HCT116 (cell line): ENCODE measurements around the gene TNS3. TPM values are rescaled to one million over a fixed set of nuclear protein-coding genes. Genes with fewer than 3 reads are reported as not detected.

Experiments
- ATAC-seq: fragments of 200-7000 bp; cut with Tn5 transposase; 2 replicates; pipeline ENCODE4 v1.9.1; 2020; ENCODE audit warnings: mild to moderate bottlenecking, moderate library complexity
- BruUV-seq: library from RNA; stranded (reverse); fragments of 400-500 nt; replicated peaks from 2 replicates; lab custom pipeline; 2021; lab: Mats Ljungman, UMichigan
- CTCF ChIA-PET: fragments of 300-600 bp; sonication (Branson Sonifier 250); formaldehyde crosslinking; loops from one replicate; lab custom pipeline; 2021; ENCODE audit warnings: antibody characterized with exemption; lab: Charles Lee
- POLR2A ChIA-PET: fragments of 300-600, 350-600 bp; sonication (Branson Sonifier 250); formaldehyde crosslinking; loops from one replicate; lab custom pipeline; 2021; ENCODE audit warnings: antibody characterized with exemption; lab: Charles Lee
- RAD21 ChIA-PET, 2 experiments: fragments of 300-600 bp; sonication (Branson Sonifier 250); formaldehyde crosslinking; loops; one replicate each; lab custom pipeline; 2023; ENCODE audit warnings: low total read pairs in 2 of 2; ENCODE audit not compliant: uncharacterized antibody in 2 of 2, unreplicated experiment in 2 of 2, low non-redundant PET in 1 of 2; lab: Charles Lee
- DNase-seq: peaks from one replicate; pipeline ENCODE4 v3.0.0-alpha.2; 2010; ENCODE audit warnings: low read depth, low spot score
- H2AFZ ChIP-seq: fragments of 200-600 bp; shearing (Covaris generic), sonication (generic); 2 replicates; pipeline ENCODE4 v1.6.1; 2017; ENCODE audit warnings: low read depth, mixed run types, mixed read lengths, antibody characterized with exemption, low read length; ENCODE audit not compliant: poor library complexity, severe bottlenecking
- H3K27ac ChIP-seq: 2 replicates; pipeline ENCODE4 v1.5.1; 2012; ENCODE audit warnings: low read depth, low read length
- H3K27me3 ChIP-seq: fragments of 200-600 bp; sonication (generic); 2 replicates; pipeline ENCODE4 v1.6.1; 2016; ENCODE audit warnings: mixed run types, low read length, mixed read lengths; ENCODE audit not compliant: insufficient read depth
- H3K36me3 ChIP-seq, 2 experiments: fragments of 200-500 bp in 1 of 2; fragments of 200-600 bp in 1 of 2; sonication (Bioruptor generic) in 1 of 2; sonication (generic) in 1 of 2; 2 replicates each; pipeline versions ENCODE4 v1.5.1 to v1.6.1; 2014 to 2016; ENCODE audit warnings: low read length in 2 of 2, inconsistent platforms in 1 of 2, mixed read lengths in 1 of 2, mixed run types in 1 of 2; ENCODE audit not compliant: insufficient read depth in 2 of 2, control insufficient read depth in 1 of 2
- H3K4me1 ChIP-seq, 2 experiments: fragments of 200-600 bp in 1 of 2; sonication (generic) in 1 of 2; 2 replicates each; pipeline versions ENCODE4 v1.5.1 to v1.6.1; 2012 to 2017; ENCODE audit warnings: low read length in 2 of 2, inconsistent platforms in 1 of 2, mild to moderate bottlenecking in 1 of 2, mixed read lengths in 1 of 2, mixed run types in 1 of 2, moderate library complexity in 1 of 2; ENCODE audit not compliant: insufficient read depth in 2 of 2, control insufficient read depth in 1 of 2
- H3K4me2 ChIP-seq: fragments of 200-600 bp; sonication (generic); 2 replicates; pipeline ENCODE4 v1.6.1; 2017; ENCODE audit warnings: mixed run types, low read length, mixed read lengths
- H3K4me3 ChIP-seq, 2 experiments: fragments of 200-600 bp in 1 of 2; sonication (generic) in 1 of 2; replicated peaks in 1 of 2; 2 replicates each; pipeline ENCODE4 v1.5.1; 2011 to 2016; ENCODE audit warnings: low read length in 2 of 2, control low read depth in 1 of 2, low read depth in 1 of 2, mild to moderate bottlenecking in 1 of 2, mixed read lengths in 1 of 2, mixed run types in 1 of 2
- H3K79me2 ChIP-seq: fragments of 200-600 bp; sonication (generic); 2 replicates; pipeline ENCODE4 v1.6.1; 2017; ENCODE audit warnings: mild to moderate bottlenecking, mixed run types, low read length, moderate library complexity, mixed read lengths; ENCODE audit not compliant: insufficient read depth
- H3K9ac ChIP-seq: fragments of 200-600 bp; sonication (generic); 2 replicates; pipeline ENCODE4 v1.6.1; 2016; ENCODE audit warnings: low read length, mixed read lengths
- H3K9me2 ChIP-seq: fragments of 200-600 bp; sonication (generic), shearing (Covaris generic); 2 replicates; pipeline ENCODE4 v1.6.1; 2017; ENCODE audit warnings: mixed run types, mild to moderate bottlenecking, moderate library complexity; ENCODE audit not compliant: insufficient read depth
- H3K9me3 ChIP-seq, 2 experiments: fragments of 200-500 bp in 1 of 2; fragments of 200-600 bp in 1 of 2; sonication (Bioruptor generic) in 1 of 2; sonication (generic) in 1 of 2; 2 replicates each; pipeline ENCODE4 v1.6.1; 2014 to 2017; ENCODE audit warnings: low read length in 2 of 2, mixed read lengths in 2 of 2, inconsistent platforms in 1 of 2, low read depth in 1 of 2, mild to moderate bottlenecking in 1 of 2, mixed run types in 1 of 2, moderate library complexity in 1 of 2; ENCODE audit not compliant: control insufficient read depth in 1 of 2, insufficient read depth in 1 of 2
- H4K20me1 ChIP-seq: fragments of 200-600 bp; sonication (generic), shearing (Covaris generic); 2 replicates; pipeline ENCODE4 v1.6.1; 2017; ENCODE audit warnings: mixed run types, mild to moderate bottlenecking, moderate library complexity; ENCODE audit not compliant: insufficient read depth
- CBX3 ChIP-seq: IDR thresholded peaks from 2 replicates; pipeline ENCODE4 v1.6.1; 2012; ENCODE audit warnings: low read depth
- CEBPB ChIP-seq: IDR thresholded peaks from 2 replicates; pipeline ENCODE4 v1.6.1; 2012; ENCODE audit warnings: low read depth
- CTCF ChIP-seq, 3 experiments: fragments of 200-600 bp in 1 of 3; sonication (generic) in 1 of 3; IDR thresholded peaks in 2 of 3; conservative IDR thresholded peaks in 1 of 3; 2 replicates each; pipeline ENCODE4 v1.5.1; 2012 to 2017; ENCODE audit warnings: low read depth in 2 of 3, low read length in 2 of 3, antibody characterized with exemption in 1 of 3, borderline replicate concordance in 1 of 3, control low read depth in 1 of 3, mild to moderate bottlenecking in 1 of 3, mixed read lengths in 1 of 3, mixed run types in 1 of 3, moderate library complexity in 1 of 3; ENCODE audit not compliant: insufficient read depth in 1 of 3
- EGR1 ChIP-seq: IDR thresholded peaks from 2 replicates; pipeline ENCODE4 v1.6.1; 2012; ENCODE audit warnings: low read depth
- EZH2phosphoT487 ChIP-seq: fragments of 200-600 bp; IDR thresholded peaks from 2 replicates; pipeline ENCODE4 v1.6.1; 2018; ENCODE audit warnings: antibody characterized with exemption, borderline replicate concordance
- JUND ChIP-seq: IDR thresholded peaks from 2 replicates; pipeline ENCODE4 v1.6.1; 2012
- POLR2A ChIP-seq: IDR thresholded peaks from 2 replicates; pipeline ENCODE4 v1.7.0; 2011; ENCODE audit warnings: borderline replicate concordance; ENCODE audit not compliant: insufficient read depth, insufficient read length; ENCODE audit errors: extremely low read depth
- POLR2AphosphoS5 ChIP-seq: IDR thresholded peaks from 2 replicates; pipeline ENCODE4 v1.6.1; 2011; ENCODE audit warnings: mild to moderate bottlenecking, low read depth, low read length, moderate library complexity
- RAD21 ChIP-seq: IDR thresholded peaks from 2 replicates; pipeline ENCODE4 v1.6.1; 2012; ENCODE audit warnings: low read depth, mild to moderate bottlenecking
- REST ChIP-seq: IDR thresholded peaks from 2 replicates; pipeline ENCODE4 v1.6.1; 2012; ENCODE audit warnings: low read depth
- SIN3A ChIP-seq: IDR thresholded peaks from 2 replicates; pipeline ENCODE4 v1.6.1; 2012; ENCODE audit warnings: low read depth
- SP1 ChIP-seq: IDR thresholded peaks from 2 replicates; pipeline ENCODE4 v1.6.1; 2012; ENCODE audit warnings: low read depth
- SRF ChIP-seq: IDR thresholded peaks from 2 replicates; pipeline ENCODE4 v1.6.1; 2012; ENCODE audit warnings: low read depth
- TCF7L2 ChIP-seq: IDR thresholded peaks from 2 replicates; pipeline ENCODE4 v1.7.0; 2011; ENCODE audit warnings: borderline replicate concordance, inconsistent platforms; ENCODE audit not compliant: insufficient read depth, insufficient read length; ENCODE audit errors: extremely low read depth
- ZFX ChIP-seq: fragments of 450-650 bp; IDR thresholded peaks from 2 replicates; pipeline ENCODE4 v1.6.1; 2017
- ZNF274 ChIP-seq: fragments of 200-500 bp; sonication (Bioruptor generic); IDR thresholded peaks from 2 replicates; pipeline ENCODE4 v1.6.1; 2014; ENCODE audit warnings: mild to moderate bottlenecking, low read depth, low read length, inconsistent platforms
- intact Hi-C: fragments of 100-400 bp; cut with micrococcal nuclease; formaldehyde crosslinking; loops from 2 replicates; pipeline ENCODE4 v1.10.0; 2022
- total RNA-seq: library from RNA; stranded (reverse); gene quantifications from one replicate; pipeline ENCODE4 v1.2.1, GENCODE V29; 2021; ENCODE audit not compliant: unreplicated experiment
- TF ChIP-seq, protein P1 (sequence below): IDR thresholded peaks from 2 replicates; pipeline ENCODE4 v1.6.1; 2011; ENCODE audit warnings: mild to moderate bottlenecking, low read length, moderate library complexity; ENCODE audit not compliant: insufficient replicate concordance; ENCODE audit errors: extremely low read depth
- TF ChIP-seq, protein P2 (sequence below): IDR thresholded peaks from 2 replicates; pipeline ENCODE4 v1.6.1; 2012
- TF ChIP-seq, protein P3 (sequence below): IDR thresholded peaks from 2 replicates; pipeline ENCODE4 v1.6.1; 2012

The TNS3 gene
- total RNA-seq, 1 experiment from 2014 or later, result 9.1 TPM

DNA sequence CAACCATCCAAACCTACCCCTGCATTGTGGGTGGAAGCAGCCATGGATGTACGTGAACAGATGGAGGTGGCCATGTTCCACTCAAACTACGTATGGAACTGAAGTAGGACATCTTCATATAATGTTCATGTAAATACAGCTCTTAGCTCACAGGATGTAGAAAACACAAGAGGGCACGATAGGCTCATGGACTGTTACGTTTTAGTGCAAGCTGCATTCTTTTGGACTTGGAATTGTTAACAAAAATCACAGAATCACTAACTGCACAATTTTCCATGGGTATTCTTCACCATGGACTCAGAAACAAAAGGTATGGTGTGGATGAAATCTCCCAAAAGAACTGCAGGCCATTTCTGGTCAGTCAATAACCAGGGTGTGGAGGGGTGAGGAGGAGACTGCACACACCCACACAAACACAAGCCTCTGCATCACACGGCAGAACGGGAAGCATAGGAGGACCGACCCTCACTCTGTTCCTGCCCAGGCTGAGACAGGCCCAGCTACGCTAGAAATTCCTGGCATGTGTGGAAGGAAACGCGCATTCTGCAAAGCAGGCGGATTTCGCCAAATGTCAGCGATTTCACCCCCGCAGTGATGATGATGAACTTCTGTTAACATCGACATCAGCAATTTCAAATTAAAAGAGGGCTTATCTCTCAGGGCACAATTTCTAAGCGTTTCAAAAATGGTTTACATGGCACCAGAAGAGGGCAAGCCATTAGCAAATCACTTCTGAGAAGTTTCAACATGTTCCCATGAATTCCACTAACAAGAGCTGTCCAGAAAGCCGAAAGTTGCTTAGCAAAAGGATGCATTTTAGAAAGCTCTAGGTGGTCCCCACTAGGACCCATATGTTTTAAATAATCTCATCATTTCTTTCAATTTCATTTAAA, 149.0 kb downstream of the TNS3 start:
- intact Hi-C loops, result no loop called here
- no peak overlapping the region for H2AFZ ChIP-seq
- H3K79me2 ChIP-seq, result no peaks in the 10 kb centered on the region
- H3K4me1 ChIP-seq, result 0 out of 4 replicates have a peak, but pooled peaks cover 0 to 3% of the 10 kb centered on the region in 2 experiments
- no peak overlapping the region for H3K4me2 ChIP-seq
- CTCF ChIA-PET, result interaction anchor here (3.3 kb wide), 1 partner anchor 166 kb away, joined by 52 read pairs; no protein-coding TSS in a partner anchor
- no peak overlapping the region for H3K9ac ChIP-seq
- DNase-seq (no peak), ATAC-seq (no peak)
- H3K4me3 ChIP-seq, result no peak overlapping the region
- BruUV-seq, result no TSS peak
- no peaks in the 10 kb centered on the region for H3K27me3 ChIP-seq
- H3K27ac ChIP-seq, result no peak overlapping the region
- H3K9me3 ChIP-seq, result no peaks in the 10 kb centered on the region
- no peaks in the 10 kb centered on the region for H3K9me2 ChIP-seq
- RAD21 ChIA-PET, result no interaction called here
- no peaks in the 10 kb centered on the region for H3K36me3 ChIP-seq
- POLR2A ChIA-PET, result no interaction called here
- H4K20me1 ChIP-seq, result no peaks in the 10 kb centered on the region
- no peak for TF ChIP-seq SP1
- no peak for TF ChIP-seq REST
- no peak for TF ChIP-seq ZNF274
- no peak for TF ChIP-seq RAD21
- no peak for TF ChIP-seq SRF
- TF ChIP-seq POLR2A, result no peak
- TF ChIP-seq EGR1, result no peak
- TF ChIP-seq, protein P1, sequence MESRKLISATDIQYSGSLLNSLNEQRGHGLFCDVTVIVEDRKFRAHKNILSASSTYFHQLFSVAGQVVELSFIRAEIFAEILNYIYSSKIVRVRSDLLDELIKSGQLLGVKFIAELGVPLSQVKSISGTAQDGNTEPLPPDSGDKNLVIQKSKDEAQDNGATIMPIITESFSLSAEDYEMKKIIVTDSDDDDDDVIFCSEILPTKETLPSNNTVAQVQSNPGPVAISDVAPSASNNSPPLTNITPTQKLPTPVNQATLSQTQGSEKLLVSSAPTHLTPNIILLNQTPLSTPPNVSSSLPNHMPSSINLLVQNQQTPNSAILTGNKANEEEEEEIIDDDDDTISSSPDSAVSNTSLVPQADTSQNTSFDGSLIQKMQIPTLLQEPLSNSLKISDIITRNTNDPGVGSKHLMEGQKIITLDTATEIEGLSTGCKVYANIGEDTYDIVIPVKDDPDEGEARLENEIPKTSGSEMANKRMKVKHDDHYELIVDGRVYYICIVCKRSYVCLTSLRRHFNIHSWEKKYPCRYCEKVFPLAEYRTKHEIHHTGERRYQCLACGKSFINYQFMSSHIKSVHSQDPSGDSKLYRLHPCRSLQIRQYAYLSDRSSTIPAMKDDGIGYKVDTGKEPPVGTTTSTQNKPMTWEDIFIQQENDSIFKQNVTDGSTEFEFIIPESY, result no peak
- no peak for TF ChIP-seq CTCF (IDR thresholded peaks at IDR 0.05 in 2 of 3, conservative IDR thresholded peaks at IDR 0.05 in 1 of 3; ENCODE audit: borderline replicate concordance in 1 of 3, insufficient read depth in 1 of 3, low read depth in 2 of 3, low read length in 2 of 3)
- no peak for TF ChIP-seq CBX3
- TF ChIP-seq JUND, result no peak
- no peak for TF ChIP-seq ZFX
- TF ChIP-seq SIN3A, result no peak
- TF ChIP-seq, protein P2, sequence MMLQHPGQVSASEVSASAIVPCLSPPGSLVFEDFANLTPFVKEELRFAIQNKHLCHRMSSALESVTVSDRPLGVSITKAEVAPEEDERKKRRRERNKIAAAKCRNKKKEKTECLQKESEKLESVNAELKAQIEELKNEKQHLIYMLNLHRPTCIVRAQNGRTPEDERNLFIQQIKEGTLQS, result no peak
- no peak for TF ChIP-seq POLR2AphosphoS5
- no peak for TF ChIP-seq EZH2phosphoT487
- no peak for TF ChIP-seq CEBPB
- no peak for TF ChIP-seq TCF7L2
- TF ChIP-seq, protein P3, sequence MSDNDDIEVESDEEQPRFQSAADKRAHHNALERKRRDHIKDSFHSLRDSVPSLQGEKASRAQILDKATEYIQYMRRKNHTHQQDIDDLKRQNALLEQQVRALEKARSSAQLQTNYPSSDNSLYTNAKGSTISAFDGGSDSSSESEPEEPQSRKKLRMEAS, result no peak
